CD4-positive, alpha-beta T cell treated with Interleukin-6 at 100 ng/mL for 8 hours (primary cell): ENCODE results near the gene SURF1.
A peak's percentile ranks its signal among the peaks of the same experiment; 100 is the strongest.
"Not testable (repeated sequence)": the region's sequence is repeated elsewhere in the genome, so short reads cannot be mapped to it uniquely, and the experiment has no call there.

Experiments
- DNase-seq: peaks from one replicate; pipeline ENCODE4 v3.0.0-alpha.2; 2020; ENCODE audit warnings: mixed read lengths, low spot score

The SURF1 gene

GRCh38 chr9:133383438-133383837, 27.2 kb upstream of the SURF1 start:
- DNase-seq = no peak

GRCh38 chr9:133382507-133383141, 26.3 kb upstream of the SURF1 start:
- DNase-seq = no peak

GRCh38 chr9:133380734-133381133, 24.4 kb upstream of the SURF1 start:
- no peak for DNase-seq

GRCh38 chr9:133379153-133380086, 23.1 kb upstream of the SURF1 start:
- no peak for DNase-seq

- no peak for DNase-seq
Observed at GRCh38 chr9:133378408-133378962, 22.2 kb upstream of the SURF1 start.

GRCh38 chr9:133377721-133378216, 21.5 kb upstream of the SURF1 start:
- DNase-seq = no peak

GRCh38 chr9:133377280-133377679, 21.0 kb upstream of the SURF1 start:
- not testable (repeated sequence) for DNase-seq

- DNase-seq = peak; percentile 94
Observed at GRCh38 chr9:133375724-133376654, 19.7 kb upstream of the SURF1 start, which contains the start of the genes STKLD1 and SURF4. Gene STKLD1, plus strand, starts transcription at chr9:133376366. Its CDS starts 108 bp downstream, at chr9:133376474. Gene SURF4, minus strand, starts transcription at chr9:133376060. Its CDS starts 91 bp downstream, at chr9:133375969.

- no peak for DNase-seq
Observed at GRCh38 chr9:133375116-133375723, 18.9 kb upstream of the SURF1 start.

GRCh38 chr9:133374612-133375115, 18.4 kb upstream of the SURF1 start:
- DNase-seq = peak; percentile 31

- no peak for DNase-seq
Observed at GRCh38 chr9:133372144-133372543, 15.9 kb upstream of the SURF1 start.

GRCh38 chr9:133371261-133371711, 15.0 kb upstream of the SURF1 start:
- peak; percentile 69 for DNase-seq

GRCh38 chr9:133370685-133371084, 14.4 kb upstream of the SURF1 start:
- DNase-seq = peak; percentile 61

GRCh38 chr9:133369933-133370332, 13.6 kb upstream of the SURF1 start:
- no peak for DNase-seq

GRCh38 chr9:133369422-133369821, 13.1 kb upstream of the SURF1 start:
- no peak for DNase-seq

- no peak for DNase-seq
Observed at GRCh38 chr9:133368249-133368881, 12.1 kb upstream of the SURF1 start.

- no peak for DNase-seq
Observed at GRCh38 chr9:133367778-133368177, 11.5 kb upstream of the SURF1 start.

- no peak for DNase-seq
Observed at GRCh38 chr9:133367221-133367620, 10.9 kb upstream of the SURF1 start.

GRCh38 chr9:133366435-133366834, 10.1 kb upstream of the SURF1 start:
- DNase-seq = no peak

- no peak for DNase-seq
Observed at GRCh38 chr9:133362359-133363044, 6.2 kb upstream of the SURF1 start.
